Hematopoietic multipotent progenitor cell treated with erythropoietin and hydrocortisone succinate and interleukin-3 and kit ligand, for 6 days (in vitro differentiated cells): ENCODE results near the gene ANGPTL8.

Experiments
- DNase-seq: peaks from one replicate; pipeline ENCODE4 v3.0.0-alpha.2; 2015

Gene ANGPTL8

DNA sequence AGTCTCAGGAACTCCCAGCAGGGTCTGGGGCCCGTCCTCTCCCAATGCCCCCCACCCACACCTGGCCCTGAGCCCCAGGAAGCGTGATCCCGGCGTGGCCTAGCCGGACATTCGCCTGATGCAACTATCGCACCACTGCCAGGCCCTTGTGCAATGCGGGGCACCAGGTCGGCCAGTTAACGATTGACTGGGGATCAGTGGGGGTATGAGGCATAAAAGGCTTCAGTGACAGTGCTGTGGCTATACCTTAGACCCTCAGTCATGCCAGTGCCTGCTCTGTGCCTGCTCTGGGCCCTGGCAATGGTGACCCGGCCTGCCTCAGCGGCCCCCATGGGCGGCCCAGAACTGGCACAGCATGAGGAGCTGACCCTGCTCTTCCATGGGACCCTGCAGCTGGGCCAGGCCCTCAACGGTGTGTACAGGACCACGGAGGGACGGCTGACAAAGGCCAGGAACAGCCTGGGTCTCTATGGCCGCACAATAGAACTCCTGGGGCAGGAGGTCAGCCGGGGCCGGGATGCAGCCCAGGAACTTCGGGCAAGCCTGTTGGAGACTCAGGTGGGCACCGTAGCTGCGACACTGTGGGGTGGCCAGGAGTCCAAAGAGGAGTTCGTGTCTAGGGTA, at the start of gene ANGPTL8:
Gene ANGPTL8, plus strand, starts transcription at position 243 of the 624 bp plus-strand sequence. Its CDS starts 19 bp downstream, at position 262.
- DNase-seq: no peak

DNA sequence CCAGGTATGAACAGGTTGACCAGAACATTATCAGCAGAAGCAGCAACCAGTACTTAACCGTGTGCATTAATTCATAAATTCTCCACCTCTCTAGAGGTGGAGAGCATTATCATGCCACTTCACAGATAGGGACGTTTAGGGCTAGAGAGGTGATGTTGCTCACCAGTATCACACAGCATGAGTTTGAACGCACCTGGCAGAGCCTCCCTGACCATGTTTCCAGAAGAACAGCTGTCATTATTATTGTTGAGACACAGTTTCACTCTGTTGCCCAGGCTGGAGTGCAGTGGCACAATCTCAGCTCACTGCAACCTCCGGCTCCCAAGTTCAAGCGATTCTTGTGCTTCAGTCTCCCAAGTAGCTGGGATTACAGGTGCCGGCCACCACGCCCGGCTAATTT, 48.9 kb upstream of the ANGPTL8 start:
- DNase-seq: no peak

- peak; percentile 58 for DNase-seq
These were observed 48.1 kb upstream of the ANGPTL8 start for GRCh38 chr19:11191273-11191755.

- DNase-seq: no peak
These were observed 47.5 kb upstream of the ANGPTL8 start for GRCh38 chr19:11191934-11192333.

- DNase-seq: no peak
These were observed 46.2 kb upstream of the ANGPTL8 start for GRCh38 chr19:11192957-11193939.

DNA sequence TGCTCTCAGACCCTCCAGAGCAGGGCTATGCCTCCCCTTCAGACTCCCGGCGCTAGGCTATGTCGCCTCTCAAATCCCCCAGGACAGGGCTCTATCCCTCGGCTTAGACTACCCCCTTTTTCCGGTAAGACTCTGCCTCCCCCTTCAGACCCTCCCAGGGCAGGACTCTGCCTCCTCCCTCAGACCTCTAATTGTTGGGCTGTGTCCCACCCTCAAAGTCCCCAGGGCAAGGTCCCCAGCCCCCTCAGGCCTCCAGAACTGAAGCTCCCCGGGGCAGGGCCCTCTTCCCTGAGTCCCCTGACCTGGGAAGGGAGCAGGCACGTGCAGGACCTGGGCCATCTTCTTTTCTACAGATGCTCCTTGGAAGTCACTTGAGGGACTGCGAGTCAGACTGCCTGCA, 45.2 kb upstream of the ANGPTL8 start:
- DNase-seq: no peak

GRCh38 chr19:11194656-11195558, 44.5 kb upstream of the ANGPTL8 start:
- peak; percentile 42 for DNase-seq

- no peak for DNase-seq
These were observed 43.7 kb upstream of the ANGPTL8 start for GRCh38 chr19:11195681-11196080.

GRCh38 chr19:11196406-11197287, 42.8 kb upstream of the ANGPTL8 start:
- DNase-seq: peak; percentile 44

GRCh38 chr19:11197291-11198174, 41.9 kb upstream of the ANGPTL8 start, which contains the start of gene KANK2:
TSS of gene KANK2 (minus strand) at chr19:11197545. CDS start at chr19:11194511, 3,034 bp downstream.
- peak; percentile 91 for DNase-seq

DNA sequence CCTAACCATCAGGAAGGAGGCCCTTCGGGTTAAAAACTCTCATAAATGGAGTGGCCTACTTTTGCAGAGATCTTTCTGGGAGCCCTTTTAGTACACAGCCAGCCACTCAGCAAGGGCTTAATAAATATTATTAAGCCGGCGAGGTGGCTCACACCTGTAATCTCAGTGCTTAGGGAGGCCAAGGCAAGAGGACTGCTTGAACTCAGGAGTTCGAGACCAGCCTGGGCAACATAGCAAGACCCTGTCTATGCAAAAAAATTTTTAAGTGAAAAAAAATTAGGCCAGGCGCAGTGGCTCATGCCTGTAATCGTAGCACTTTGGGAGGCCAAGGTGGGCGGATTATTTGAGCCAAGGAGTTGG, 41.3 kb upstream of the ANGPTL8 start:
- no peak for DNase-seq

DNA sequence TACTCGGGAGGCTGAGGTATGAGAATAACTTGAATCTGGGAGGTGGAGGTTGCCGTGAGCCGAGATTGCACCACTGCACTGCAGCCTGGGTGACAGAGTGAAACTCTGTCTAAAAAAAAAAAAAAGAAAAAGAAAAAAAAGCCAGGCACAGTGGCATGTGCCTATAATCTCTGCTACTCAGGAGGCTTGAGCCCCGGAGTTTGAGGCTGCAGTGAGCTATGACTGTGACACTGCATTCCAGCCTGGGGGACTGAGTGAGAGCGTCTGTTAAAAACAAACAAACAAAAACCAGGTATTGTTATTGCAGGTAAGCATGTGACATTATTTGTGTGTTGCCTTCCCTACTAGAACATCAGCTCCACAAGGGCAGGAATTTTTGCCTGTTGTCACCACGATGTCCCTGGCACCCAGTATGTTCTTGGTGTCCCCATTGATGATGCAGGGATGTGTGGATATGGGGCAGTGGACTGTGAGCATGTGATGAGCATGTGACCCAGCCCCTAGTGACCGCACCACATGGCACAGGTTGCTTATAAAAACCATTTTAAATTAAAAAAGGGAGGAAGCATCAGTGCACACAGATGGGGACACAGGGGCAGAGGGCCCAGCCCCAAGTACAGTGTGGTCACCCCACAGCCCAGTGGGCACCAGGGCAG, 40.5 kb upstream of the ANGPTL8 start:
- no peak for DNase-seq

- no peak for DNase-seq
These were observed 39.9 kb upstream of the ANGPTL8 start for GRCh38 chr19:11199517-11199916.

- no peak for DNase-seq
These were observed 39.3 kb upstream of the ANGPTL8 start for GRCh38 chr19:11200015-11200574.

- no peak for DNase-seq
These were observed 38.5 kb upstream of the ANGPTL8 start for GRCh38 chr19:11200931-11201330.

DNA sequence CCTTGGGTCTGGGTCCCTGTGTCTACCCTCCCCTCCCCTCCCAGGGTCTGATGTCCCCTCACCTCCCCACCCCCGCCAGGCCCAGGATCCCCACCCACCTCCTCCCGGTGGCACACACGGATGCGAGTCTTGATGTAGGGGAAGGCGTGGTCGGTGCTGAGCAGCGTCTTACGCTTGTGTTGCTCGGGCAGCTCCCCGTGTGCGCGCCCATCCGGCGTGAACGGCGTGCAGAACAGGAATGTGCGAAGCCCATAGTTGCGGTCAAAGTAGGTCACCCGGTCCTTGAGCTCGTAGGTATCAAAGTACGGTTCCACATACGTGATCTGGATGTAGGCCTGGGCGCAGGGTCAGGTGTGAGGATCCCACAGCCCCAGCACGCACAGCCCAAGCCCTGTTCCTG, 37.6 kb upstream of the ANGPTL8 start:
- DNase-seq: no peak

DNA sequence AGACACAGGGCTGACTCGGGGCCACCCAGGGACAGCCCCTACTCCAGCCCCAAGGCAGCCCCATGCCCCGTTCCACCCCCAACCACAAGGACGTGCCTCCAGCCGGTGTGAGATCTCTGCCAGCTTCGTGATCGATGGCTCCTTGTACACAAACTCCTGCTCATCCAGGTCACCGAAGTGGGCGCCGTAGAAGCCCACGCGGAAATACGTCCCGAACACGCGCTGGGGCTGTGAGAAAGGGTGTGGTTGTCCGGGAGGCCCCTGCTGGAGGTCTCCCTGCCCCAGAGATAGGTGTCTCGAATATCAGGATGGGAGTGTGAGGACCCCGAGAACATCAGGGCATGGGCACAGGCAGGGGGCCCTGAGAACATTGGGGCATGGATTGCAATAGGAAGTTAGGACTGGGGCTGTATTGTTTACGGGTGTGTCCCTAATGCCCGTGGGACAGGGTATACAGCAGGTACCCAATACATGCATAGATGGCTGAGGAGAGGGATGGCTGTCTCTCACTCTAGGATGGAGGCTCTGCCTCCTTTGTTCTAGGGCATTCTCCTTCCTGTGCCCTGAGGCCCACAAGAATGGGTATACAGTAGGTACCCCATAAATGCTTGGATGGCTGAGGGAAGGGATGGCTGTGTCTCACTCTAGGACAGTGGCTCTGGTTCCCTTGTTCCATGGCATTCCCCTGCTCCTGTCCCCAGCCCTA, 36.8 kb upstream of the ANGPTL8 start:
- DNase-seq: no peak

DNA sequence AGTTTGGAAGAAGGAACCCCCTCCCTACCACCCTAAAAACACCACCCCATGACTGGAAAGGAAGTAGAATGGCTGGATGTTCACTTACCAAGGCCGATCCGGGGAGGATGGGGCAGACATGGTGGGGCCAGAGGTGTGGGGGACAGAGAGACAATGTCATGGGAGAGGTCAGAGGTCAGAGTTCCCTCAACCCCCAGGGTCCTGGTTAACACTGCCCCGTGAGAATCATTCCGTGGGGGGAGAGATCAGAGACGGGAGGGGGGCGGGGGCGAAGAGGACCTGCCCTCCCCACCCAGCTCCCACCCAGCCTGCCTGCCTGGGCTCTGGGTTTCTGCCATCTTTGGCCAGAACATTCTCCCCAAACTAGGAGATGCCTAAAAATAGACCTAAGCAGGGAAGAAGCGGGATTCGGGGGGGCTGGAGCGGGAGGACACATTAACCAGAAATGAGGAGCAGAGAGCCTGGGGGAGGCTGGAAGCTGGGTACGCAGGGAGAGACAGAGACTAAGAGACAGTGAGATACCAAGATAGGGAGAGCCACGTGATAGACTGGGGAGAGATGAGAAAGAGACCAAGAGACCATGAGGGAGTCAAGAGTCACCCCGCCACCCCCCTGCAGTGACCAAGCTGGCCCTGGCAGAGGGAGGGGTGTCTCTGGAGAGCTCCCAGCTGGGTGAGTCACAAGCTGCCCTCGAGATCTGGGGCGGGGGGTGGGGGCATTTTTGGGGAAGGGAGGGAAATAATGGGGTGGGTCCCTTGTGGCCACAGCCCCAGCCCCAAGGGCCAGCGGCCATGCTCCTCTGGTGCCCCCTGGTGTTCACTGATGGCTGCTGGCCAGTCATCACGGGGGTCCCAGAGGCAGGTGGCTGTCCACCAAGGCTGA, 36.0 kb upstream of the ANGPTL8 start:
- peak; percentile 89 for DNase-seq
